Measurements from ENCODE around the gene TJP3.

DNA sequence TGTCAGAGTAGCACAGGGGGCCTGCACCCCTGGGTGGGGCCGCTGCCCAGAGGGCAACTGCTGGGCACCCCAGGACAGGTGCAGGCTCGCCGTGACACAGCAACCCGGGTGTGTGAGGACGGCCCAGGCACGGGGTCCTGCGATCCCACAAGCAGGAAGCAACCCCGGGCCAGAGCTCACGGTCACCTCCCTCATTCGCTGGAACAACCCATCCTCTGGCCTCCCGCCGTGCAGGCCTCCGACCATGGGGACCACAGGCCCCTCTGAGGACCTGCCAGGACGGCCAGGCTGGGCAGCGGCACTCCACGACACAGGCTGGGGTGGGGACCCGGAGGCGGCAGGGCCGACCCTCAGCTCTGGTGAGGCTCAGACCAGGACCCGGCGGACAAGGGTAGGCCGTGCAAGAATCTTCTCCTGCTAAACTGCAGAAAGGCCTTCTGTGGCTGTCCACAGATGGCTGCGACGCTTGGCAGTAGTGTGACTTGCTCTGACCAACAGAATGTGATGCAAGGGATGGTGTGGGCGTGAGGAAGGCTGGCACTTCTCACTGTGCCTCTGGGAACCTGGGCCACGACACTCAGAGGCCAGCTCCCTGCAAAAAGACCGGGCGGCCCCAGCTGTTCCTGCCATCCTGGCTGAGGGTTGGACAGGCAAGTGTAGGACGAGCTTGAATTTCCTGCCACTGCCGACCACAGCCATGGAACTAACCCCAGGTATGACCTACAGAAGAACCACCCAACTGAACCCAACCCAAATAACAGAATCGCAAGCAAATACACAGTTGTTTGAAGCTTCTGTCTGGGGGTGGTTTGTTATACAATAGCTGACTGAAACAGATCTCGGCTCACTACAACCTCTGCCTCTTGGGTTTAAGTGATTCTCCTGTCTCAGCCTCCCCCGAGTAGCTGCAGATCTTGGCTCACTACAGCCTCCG lies 34.4 kb upstream of the TJP3 start:
- TF ChIP-seq CTCF (IDR thresholded peaks at IDR 0.05; ENCODE audit: insufficient read depth, low read length, poor library complexity, severe bottlenecking) (no peak), EZH2phosphoT487 (conservative IDR thresholded peaks at IDR 0.05; ENCODE audit: low read length) (no peak)
